Esophagus muscularis mucosa (tissue), 4 donors: Measurements from ENCODE around the gene SLC27A2.

Source experiments
- EP300 ChIP-seq: sonication (generic); formaldehyde crosslinking; IDR thresholded peaks from one replicate; pipeline ENCODE4 v1.6.1; 2017; ENCODE audit warnings: antibody characterized with exemption
- POLR2A ChIP-seq: fragments of 450-650 bp; IDR thresholded peaks from one replicate; pipeline ENCODE4 v1.6.1; 2017; ENCODE audit warnings: antibody characterized with exemption, moderate library complexity, mild to moderate bottlenecking, low read depth
- POLR2AphosphoS5 ChIP-seq, 2 donors: sonication (generic); formaldehyde crosslinking; IDR thresholded peaks; one replicate each; pipeline ENCODE4 v1.6.1; 2017; ENCODE audit warnings: antibody characterized with exemption in 2 of 2
- TF ChIP-seq, protein P1 (sequence below), 3 experiments: fragments of 200-600 bp in 2 of 3; fragments of 450-650 bp in 1 of 3; sonication (generic) in 2 of 3; IDR thresholded peaks; one replicate each; pipeline ENCODE4 v1.5.1; 2017 to 2019; ENCODE audit warnings: antibody characterized with exemption in 3 of 3, mild to moderate bottlenecking in 2 of 3, moderate library complexity in 1 of 3

DNA sequence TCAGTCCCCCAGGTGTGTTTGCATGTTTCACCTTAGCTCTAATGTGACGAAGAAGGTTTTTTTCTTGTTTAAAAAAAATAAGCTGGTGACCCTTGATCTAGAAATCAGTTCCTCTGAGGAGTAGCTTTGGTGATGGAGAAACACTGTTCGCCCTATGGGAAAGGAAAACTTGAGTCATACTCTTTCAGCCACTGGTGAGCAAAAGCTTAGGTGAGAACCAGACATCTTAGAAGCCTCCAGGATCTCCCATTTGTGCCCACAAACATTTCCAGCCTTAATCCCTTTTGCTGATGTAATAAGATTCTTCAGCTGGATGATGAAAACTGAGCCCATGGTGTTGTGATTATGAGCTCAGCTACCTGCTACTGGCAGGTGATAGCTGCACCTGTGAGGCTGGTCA lies 37.8 kb downstream of the SLC27A2 start:
- TF ChIP-seq POLR2A (no peak), POLR2AphosphoS5 (IDR thresholded peaks at IDR 0.05) (no peak), EP300 (no peak)
- TF ChIP-seq, protein P1, sequence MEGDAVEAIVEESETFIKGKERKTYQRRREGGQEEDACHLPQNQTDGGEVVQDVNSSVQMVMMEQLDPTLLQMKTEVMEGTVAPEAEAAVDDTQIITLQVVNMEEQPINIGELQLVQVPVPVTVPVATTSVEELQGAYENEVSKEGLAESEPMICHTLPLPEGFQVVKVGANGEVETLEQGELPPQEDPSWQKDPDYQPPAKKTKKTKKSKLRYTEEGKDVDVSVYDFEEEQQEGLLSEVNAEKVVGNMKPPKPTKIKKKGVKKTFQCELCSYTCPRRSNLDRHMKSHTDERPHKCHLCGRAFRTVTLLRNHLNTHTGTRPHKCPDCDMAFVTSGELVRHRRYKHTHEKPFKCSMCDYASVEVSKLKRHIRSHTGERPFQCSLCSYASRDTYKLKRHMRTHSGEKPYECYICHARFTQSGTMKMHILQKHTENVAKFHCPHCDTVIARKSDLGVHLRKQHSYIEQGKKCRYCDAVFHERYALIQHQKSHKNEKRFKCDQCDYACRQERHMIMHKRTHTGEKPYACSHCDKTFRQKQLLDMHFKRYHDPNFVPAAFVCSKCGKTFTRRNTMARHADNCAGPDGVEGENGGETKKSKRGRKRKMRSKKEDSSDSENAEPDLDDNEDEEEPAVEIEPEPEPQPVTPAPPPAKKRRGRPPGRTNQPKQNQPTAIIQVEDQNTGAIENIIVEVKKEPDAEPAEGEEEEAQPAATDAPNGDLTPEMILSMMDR (IDR thresholded peaks at IDR 0.05) = no peak
